K562 (cell line): ENCODE measurements around the gene PPIE. TPM values are rescaled to one million over a fixed set of nuclear protein-coding genes. Genes with fewer than 3 reads are reported as not detected.

ENCODE experiments used
- ATAC-seq: fragments of 200-7000 bp; cut with Tn5 transposase; 3 replicates; pipeline ENCODE4 v1.9.1; 2020; ENCODE audit warnings: moderate library complexity
- BruUV-seq: library from RNA; stranded (reverse); fragments of 400-500 nt; replicated peaks from 2 replicates; lab custom pipeline; 2021; lab: Mats Ljungman, UMichigan
- CTCF ChIA-PET: fragments of 300-600 bp; formaldehyde crosslinking; extraction: SDS; loops from one replicate; lab custom pipeline; 2021; ENCODE audit warnings: low intra/inter-chr PET ratio; lab: Yijun Ruan, JAX
- POLR2A ChIA-PET: fragments of 300-600, 350-650 bp; sonication (Branson Sonifier 250); formaldehyde crosslinking; extraction: SDS; loops from one replicate; lab custom pipeline; 2021; ENCODE audit warnings: antibody characterized with exemption, inconsistent platforms; lab: Yijun Ruan, JAX
- DNase-seq, 4 experiments: peaks; one replicate each; pipeline versions ENCODE4 v3.0.0 to v3.0.0-alpha.2; 2011 to 2018; ENCODE audit warnings: low spot score in 3 of 4, mixed read lengths in 3 of 4; ENCODE audit errors: extremely low read depth in 1 of 4
- FAIRE-seq: peaks from 2 replicates; lab custom pipeline; 2011; peaks lifted over from hg19 to GRCh38; lab: Jason Lieb, UNC
- H2AFZ ChIP-seq: 2 replicates; pipeline ENCODE4 v1.6.0; 2011; ENCODE audit warnings: low read depth, low read length, control low read depth, inconsistent platforms
- H3K27ac ChIP-seq: fragments of 200-600 bp; 3 replicates; pipeline ENCODE4 v1.8.0; 2011; ENCODE audit warnings: low read depth, mild to moderate bottlenecking, control low read depth, inconsistent platforms, low read length, moderate library complexity, mixed read lengths; ENCODE audit errors: extremely low read depth
- H3K27me3 ChIP-seq, 2 experiments: fragments of 300-600 bp in 1 of 2; 2 replicates in 1 of 2; 3 replicates in 1 of 2; pipeline versions ENCODE4 v1.6.0 to v1.8.0; 2011; ENCODE audit warnings: inconsistent platforms in 2 of 2, low read length in 2 of 2, mild to moderate bottlenecking in 1 of 2, mixed read lengths in 1 of 2, moderate library complexity in 1 of 2; ENCODE audit not compliant: control insufficient read depth in 2 of 2, insufficient read depth in 2 of 2
- H3K36me3 ChIP-seq: fragments of 300-600 bp; 3 replicates; pipeline ENCODE4 v1.8.0; 2011; ENCODE audit warnings: mild to moderate bottlenecking, low read length, inconsistent platforms; ENCODE audit not compliant: control insufficient read depth, insufficient read depth
- H3K4me1 ChIP-seq, 2 experiments: fragments of 200-600 bp in 1 of 2; replicated peaks in 1 of 2; 2 replicates in 1 of 2; 3 replicates in 1 of 2; pipeline versions ENCODE4 v1.5.1 to v1.8.0; 2011; ENCODE audit warnings: inconsistent platforms in 2 of 2, low read length in 2 of 2, mild to moderate bottlenecking in 1 of 2, mixed read lengths in 1 of 2, moderate library complexity in 1 of 2; ENCODE audit not compliant: control insufficient read depth in 2 of 2, insufficient read depth in 2 of 2
- H3K4me2 ChIP-seq: 2 replicates; pipeline ENCODE4 v1.6.1; 2011; ENCODE audit warnings: low read length, control low read depth, inconsistent platforms, mixed read lengths; ENCODE audit not compliant: insufficient read depth
- H3K4me3 ChIP-seq: fragments of 200-600 bp; sonication (generic), shearing (Covaris generic); 2 replicates; pipeline ENCODE4 v1.5.1; 2016; ENCODE audit warnings: control low read depth, inconsistent platforms
- H3K79me2 ChIP-seq: fragments of 200-600 bp; 3 replicates; pipeline ENCODE4 v1.8.0; 2011; ENCODE audit warnings: low read length, inconsistent platforms; ENCODE audit not compliant: control insufficient read depth, insufficient read depth
- H3K9ac ChIP-seq, 2 experiments: 2 replicates each; pipeline versions ENCODE4 v1.6.0 to v1.6.1; 2011; ENCODE audit warnings: low read depth in 2 of 2, low read length in 2 of 2, control low read depth in 1 of 2, inconsistent platforms in 1 of 2, mild to moderate bottlenecking in 1 of 2, mixed read lengths in 1 of 2; ENCODE audit not compliant: insufficient read depth in 1 of 2
- H3K9me1 ChIP-seq: one replicate; pipeline ENCODE4 v1.6.0; 2011; ENCODE audit warnings: inconsistent platforms, mild to moderate bottlenecking, low read length, moderate library complexity; ENCODE audit not compliant: control insufficient read depth, insufficient read depth
- H3K9me3 ChIP-seq: replicated peaks from 2 replicates; pipeline ENCODE4 v1.5.1; 2011; ENCODE audit warnings: low read depth, low read length, inconsistent platforms; ENCODE audit not compliant: control insufficient read depth, insufficient read depth
- H4K20me1 ChIP-seq: replicated peaks from 2 replicates; pipeline ENCODE4 v1.6.1; 2011; ENCODE audit warnings: low read length, inconsistent platforms, mixed read lengths; ENCODE audit not compliant: control insufficient read depth, insufficient read depth
- SNAPC5 ChIP-seq: fragments of 250-450 bp; sonication (Bioruptor Pico); IDR thresholded peaks from 2 replicates; pipeline ENCODE4 v1.8.0; 2021; ENCODE audit warnings: moderate library complexity, mild to moderate bottlenecking, inconsistent platforms
- WGBS: fragments of 100-300 bp; shearing (Covaris generic); methylation state at CpG from one replicate; pipeline ENCODE4 v1.1.6; 2016; ENCODE audit warnings: low coverage, mixed read lengths; ENCODE audit not compliant: insufficient coverage; ENCODE audit errors: missing lambda C conversion rate; 5-methylcytosine and 5-hydroxymethylcytosine counted together
- in situ Hi-C: fragments of 300-500 bp; cut with MboI; formaldehyde crosslinking; loops from 4 replicates; pipeline ENCODE4 v1.15.0; 2018; ENCODE audit warnings: inconsistent platforms, mixed read lengths
- intact Hi-C: fragments of 100-400 bp; cut with micrococcal nuclease; formaldehyde crosslinking; loops from 2 replicates; pipeline ENCODE4 v1.14.2; 2022
- polyA plus RNA-seq, 8 experiments: library from polyadenylated mRNA; depleted of rRNA in 4 of 8; stranded (reverse) in 5 of 8; unstranded in 3 of 8; fragments of >200 nt; fragmentation: Nextera tagmentation in 2 of 8; fragmentation: Illumina TruSeq in 1 of 8; extraction: Ambion mirVana in 2 of 8; extraction: Trizol in 1 of 8; gene quantifications; 2 replicates each; pipeline versions ENCODE4 v1.2.1 to v1.2.3, GENCODE V29; 2011 to 2014; ENCODE audit warnings: inconsistent platforms in 1 of 8, missing spikeins in 1 of 8
- total RNA-seq, 7 experiments: library from RNA; depleted of rRNA in 6 of 7; stranded (reverse); fragments of >200 nt in 6 of 7; fragmentation: Illumina TruSeq in 2 of 7; extraction: Trizol in 2 of 7; gene quantifications; 2 replicates each; pipeline versions ENCODE4 v1.2.1 to v1.2.3, GENCODE V29; 2011 to 2021; ENCODE audit warnings: low replicate concordance in 1 of 7
- TF ChIP-seq, protein P1 (sequence below), 2 experiments: fragments of 450-650 bp in 1 of 2; sonication (generic) in 1 of 2; formaldehyde crosslinking in 1 of 2; IDR thresholded peaks in 1 of 2; conservative IDR thresholded peaks in 1 of 2; 2 replicates each; pipeline versions ENCODE4 v1.6.1 to v1.8.1; 2016 to 2023; ENCODE audit warnings: mild to moderate bottlenecking in 2 of 2, moderate library complexity in 2 of 2, inconsistent platforms in 1 of 2, missing genetic modification reagents in 1 of 2
- TF ChIP-seq, protein P2 (sequence below), 2 experiments: IDR thresholded peaks; 2 replicates each; pipeline ENCODE4 v1.6.1; 2011; ENCODE audit warnings: borderline replicate concordance in 1 of 2, control low read depth in 1 of 2, low read depth in 1 of 2, low read length in 1 of 2, mild to moderate bottlenecking in 1 of 2, mixed read lengths in 1 of 2, moderate library complexity in 1 of 2; ENCODE audit not compliant: insufficient read depth in 1 of 2, insufficient read length in 1 of 2, poor library complexity in 1 of 2, severe bottlenecking in 1 of 2; ENCODE audit errors: extremely low read depth in 1 of 2
- TF ChIP-seq, protein P3 (sequence below), 3 experiments: fragments of 200-800 bp in 1 of 3; sonication (Bioruptor generic) in 1 of 3; sonication (generic) in 1 of 3; formaldehyde crosslinking in 1 of 3; IDR thresholded peaks; 2 replicates each; pipeline versions ENCODE4 v1.6.1 to v1.8.0; 2016 to 2022; ENCODE audit warnings: mild to moderate bottlenecking in 2 of 3, missing compliant biosample characterization in 2 of 3, missing genetic modification characterization in 2 of 3, missing genetic modification reagents in 1 of 3

PPIE gene
- total and polyA plus RNA-seq, 9 of the 15 experiments (the other 6 are each of a cell fraction or from before 2014, with no cell fraction given) = 75.4 to 444 (median 131) TPM

- Histone ChIP-seq H4K20me1 (no peaks in the 10 kb centered on the region), H3K36me3 (no peaks in the 10 kb centered on the region), H3K9me3 (no peaks in the 10 kb centered on the region), H3K79me2 (no peaks in the 10 kb centered on the region), H3K4me2 (no peak overlapping the region), H3K4me3 (no peak overlapping the region), H3K4me1 (no peaks in the 10 kb centered on the region; a peak in 1 of 5 replicates), H3K27ac (no peak overlapping the region), H3K9ac (no peak overlapping the region), H3K27me3 (no peaks in the 10 kb centered on the region), H2AFZ (no peak overlapping the region), H3K9me1 (no peaks in the 10 kb centered on the region)
- DNase-seq (no peak), FAIRE-seq (no peak), ATAC-seq (no peak)
- ChIA-PET POLR2A (interaction anchor here (0.6 kb wide), 1 partner anchor 629 kb away, joined by 4 read pairs; no protein-coding TSS in a partner anchor), CTCF (no interaction called here)
- 15% methylated on average over 2 of the region's 2 CpGs for WGBS
- intact Hi-C loops (no loop called here), in situ Hi-C loops (no loop called here)
- no peak for TF ChIP-seq SNAPC5
- TF ChIP-seq, protein P1, sequence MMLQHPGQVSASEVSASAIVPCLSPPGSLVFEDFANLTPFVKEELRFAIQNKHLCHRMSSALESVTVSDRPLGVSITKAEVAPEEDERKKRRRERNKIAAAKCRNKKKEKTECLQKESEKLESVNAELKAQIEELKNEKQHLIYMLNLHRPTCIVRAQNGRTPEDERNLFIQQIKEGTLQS (IDR thresholded peaks at IDR 0.05) = 0 out of 2 replicates have a peak, but pooled peaks have one; percentile 22
- TF ChIP-seq, protein P1 (CRISPR knock-in tag; conservative IDR thresholded peaks at IDR 0.05) = no peak
- TF ChIP-seq, protein P2, sequence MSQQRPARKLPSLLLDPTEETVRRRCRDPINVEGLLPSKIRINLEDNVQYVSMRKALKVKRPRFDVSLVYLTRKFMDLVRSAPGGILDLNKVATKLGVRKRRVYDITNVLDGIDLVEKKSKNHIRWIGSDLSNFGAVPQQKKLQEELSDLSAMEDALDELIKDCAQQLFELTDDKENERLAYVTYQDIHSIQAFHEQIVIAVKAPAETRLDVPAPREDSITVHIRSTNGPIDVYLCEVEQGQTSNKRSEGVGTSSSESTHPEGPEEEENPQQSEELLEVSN (IDR thresholded peaks at IDR 0.05; ENCODE audit: borderline replicate concordance in 1 of 2, extremely low read depth in 1 of 2, insufficient read depth in 1 of 2, insufficient read length in 1 of 2, low read depth in 1 of 2, low read length in 1 of 2, poor library complexity in 1 of 2, severe bottlenecking in 1 of 2) = no peak
- TF ChIP-seq, protein P3, sequence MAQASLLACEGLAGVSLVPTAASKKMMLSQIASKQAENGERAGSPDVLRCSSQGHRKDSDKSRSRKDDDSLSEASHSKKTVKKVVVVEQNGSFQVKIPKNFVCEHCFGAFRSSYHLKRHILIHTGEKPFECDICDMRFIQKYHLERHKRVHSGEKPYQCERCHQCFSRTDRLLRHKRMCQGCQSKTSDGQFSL (CRISPR knock-in tag; IDR thresholded peaks at IDR 0.05) = no peak
- TF ChIP-seq, protein P3 (tag; IDR thresholded peaks at IDR 0.05) = no peak
- BruUV-seq = no TSS peak
These were observed 66.7 kb downstream of the PPIE start for GRCh38 chr1:39805385-39805784.
